Sigmoid colon (tissue), 3 donors: ENCODE results near the gene DEFB113.

Experiments used
- POLR2A ChIP-seq, 2 donors: fragments of 450-650 bp; IDR thresholded peaks; one replicate each; pipeline ENCODE4 v1.6.1; 2016; ENCODE audit warnings: antibody characterized with exemption in 2 of 2, mild to moderate bottlenecking in 2 of 2, moderate library complexity in 2 of 2
- TF ChIP-seq, protein P1 (sequence below), 4 experiments: fragments of 450-650 bp in 3 of 4; fragments of 200-600 bp in 1 of 4; IDR thresholded peaks; one replicate each; pipeline ENCODE4 v1.5.1; 2016 to 2019; ENCODE audit warnings: antibody characterized with exemption in 4 of 4, mild to moderate bottlenecking in 3 of 4, moderate library complexity in 2 of 4

DNA sequence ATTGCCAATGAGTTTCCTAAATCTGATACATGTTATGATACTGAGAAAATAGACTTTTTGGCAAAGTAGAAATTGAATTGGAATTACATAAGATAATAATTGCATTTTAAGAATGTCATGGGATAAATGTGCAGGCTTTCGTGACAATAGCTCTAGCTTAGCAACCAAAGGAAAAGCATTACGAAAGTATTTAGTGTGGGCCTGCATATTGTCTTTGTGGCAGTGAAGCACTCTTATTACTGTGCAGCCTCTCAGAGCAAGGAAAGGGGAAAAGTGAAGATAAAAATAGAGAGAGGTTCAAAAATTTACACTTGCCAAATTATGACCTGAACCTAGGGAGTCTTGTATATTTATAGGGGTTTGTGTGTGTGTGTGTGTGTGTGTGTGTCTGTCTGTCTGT lies 12.6 kb upstream of the DEFB113 start:
- TF ChIP-seq, protein P1, sequence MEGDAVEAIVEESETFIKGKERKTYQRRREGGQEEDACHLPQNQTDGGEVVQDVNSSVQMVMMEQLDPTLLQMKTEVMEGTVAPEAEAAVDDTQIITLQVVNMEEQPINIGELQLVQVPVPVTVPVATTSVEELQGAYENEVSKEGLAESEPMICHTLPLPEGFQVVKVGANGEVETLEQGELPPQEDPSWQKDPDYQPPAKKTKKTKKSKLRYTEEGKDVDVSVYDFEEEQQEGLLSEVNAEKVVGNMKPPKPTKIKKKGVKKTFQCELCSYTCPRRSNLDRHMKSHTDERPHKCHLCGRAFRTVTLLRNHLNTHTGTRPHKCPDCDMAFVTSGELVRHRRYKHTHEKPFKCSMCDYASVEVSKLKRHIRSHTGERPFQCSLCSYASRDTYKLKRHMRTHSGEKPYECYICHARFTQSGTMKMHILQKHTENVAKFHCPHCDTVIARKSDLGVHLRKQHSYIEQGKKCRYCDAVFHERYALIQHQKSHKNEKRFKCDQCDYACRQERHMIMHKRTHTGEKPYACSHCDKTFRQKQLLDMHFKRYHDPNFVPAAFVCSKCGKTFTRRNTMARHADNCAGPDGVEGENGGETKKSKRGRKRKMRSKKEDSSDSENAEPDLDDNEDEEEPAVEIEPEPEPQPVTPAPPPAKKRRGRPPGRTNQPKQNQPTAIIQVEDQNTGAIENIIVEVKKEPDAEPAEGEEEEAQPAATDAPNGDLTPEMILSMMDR (IDR thresholded peaks at IDR 0.05): no peak
- no peak for TF ChIP-seq POLR2A (IDR thresholded peaks at IDR 0.05)
